Natural killer cell (primary cell): ENCODE results near the gene SEC16A. TPM values are rescaled to one million over a fixed set of nuclear protein-coding genes. Genes with fewer than 3 reads are reported as not detected.

ENCODE experiments used
- ATAC-seq, 3 donors: fragments of 150-1000 bp in 2 of 3; fragments of 200-7000 bp in 1 of 3; cut with Tn5 transposase; 1 replicate in 1 of 3; 2 replicates in 2 of 3; pipeline ENCODE4 v1.10.0; 2021; ENCODE audit warnings: mild to moderate bottlenecking in 2 of 3, moderate library complexity in 2 of 3
- DNase-seq, 2 donors: peaks; one replicate each; pipeline versions ENCODE4 v3.0.0 to v3.0.0-alpha.2; 2013 to 2021; ENCODE audit warnings: mixed read lengths in 1 of 2
- H3K27ac ChIP-seq: one replicate; pipeline ENCODE4 v1.5.1; 2013; ENCODE audit warnings: mild to moderate bottlenecking, low read length
- H3K27me3 ChIP-seq: one replicate; pipeline ENCODE4 v1.6.1; 2013; ENCODE audit warnings: low read length; ENCODE audit not compliant: control insufficient read depth, insufficient read depth
- H3K36me3 ChIP-seq: one replicate; pipeline ENCODE4 v1.6.1; 2013; ENCODE audit warnings: low read length; ENCODE audit not compliant: control insufficient read depth, insufficient read depth
- H3K4me1 ChIP-seq: one replicate; pipeline ENCODE4 v1.6.1; 2013; ENCODE audit warnings: low read length; ENCODE audit not compliant: control insufficient read depth, insufficient read depth
- H3K4me3 ChIP-seq: one replicate; pipeline ENCODE4 v1.5.1; 2013; ENCODE audit warnings: low read length
- H3K9me3 ChIP-seq: one replicate; pipeline ENCODE4 v1.6.1; 2013; ENCODE audit warnings: low read length; ENCODE audit not compliant: control insufficient read depth, insufficient read depth
- H3K27ac Mint-ChIP-seq, 2 donors: one replicate each; pipeline ENCODE4 v1.8.0; 2022; ENCODE audit warnings: mild to moderate bottlenecking in 2 of 2, mixed read lengths in 2 of 2, moderate library complexity in 1 of 2
- H3K27me3 Mint-ChIP-seq, 2 donors: one replicate each; pipeline ENCODE4 v1.8.0; 2022; ENCODE audit warnings: low read depth in 2 of 2, mixed read lengths in 2 of 2
- H3K36me3 Mint-ChIP-seq: one replicate; pipeline ENCODE4 v1.8.0; 2022; ENCODE audit warnings: mixed read lengths
- H3K4me1 Mint-ChIP-seq, 2 donors: one replicate each; pipeline ENCODE4 v1.8.0; 2022; ENCODE audit warnings: mixed read lengths in 2 of 2
- H3K4me3 Mint-ChIP-seq: one replicate; pipeline ENCODE4 v1.8.0; 2022; ENCODE audit warnings: mild to moderate bottlenecking, moderate library complexity, mixed read lengths
- H3K9me3 Mint-ChIP-seq, 2 donors: one replicate each; pipeline ENCODE4 v1.8.0; 2022; ENCODE audit warnings: mixed read lengths in 2 of 2
- CTCF ChIP-seq: fragments of 200-600 bp; IDR thresholded peaks from one replicate; pipeline ENCODE4 v1.8.0; 2022; ENCODE audit warnings: antibody characterized with exemption
- WGBS: methylation state at CpG from one replicate; pipeline ENCODE4 v1.1.7; 2013; ENCODE audit warnings: missing lambda C conversion rate; ENCODE audit not compliant: insufficient coverage; 5-methylcytosine and 5-hydroxymethylcytosine counted together
- intact Hi-C: fragments of 100-400 bp; cut with micrococcal nuclease; formaldehyde crosslinking; loops from one replicate; pipeline ENCODE4 v1.14.2; 2022
- total RNA-seq, 4 donors: library from RNA; stranded (reverse); fragments of 120-200 nt in 1 of 4; gene quantifications; one replicate each; pipeline versions ENCODE4 v1.2.3 to v1.2.4, GENCODE V29; 2013 to 2022

The SEC16A gene
- total RNA-seq, 3 donors from 2014 or later (not counting 1 experiment from before 2014, with no cell fraction given) = 84.3 to 89.0 (median 87.1) TPM

- no peak for DNase-seq
- H3K4me3 ChIP-seq = no peak overlapping the region
- no peaks in the 10 kb centered on the region for H3K27me3 Mint-ChIP-seq
- intact Hi-C loops = no loop called here
- H3K27ac Mint-ChIP-seq = no peak overlapping the region
- peaks cover 60% of the 10 kb centered on the region for H3K36me3 ChIP-seq
- no peaks in the 10 kb centered on the region for H3K9me3 Mint-ChIP-seq
- no peak for TF ChIP-seq CTCF
- H3K4me1 Mint-ChIP-seq = peaks cover 12 to 17% of the 10 kb centered on the region in 2 donors
- H3K27ac ChIP-seq = no peak overlapping the region
- no peaks in the 10 kb centered on the region for H3K36me3 Mint-ChIP-seq
- no peaks in the 10 kb centered on the region for H3K9me3 ChIP-seq
- no peak overlapping the region for H3K4me3 Mint-ChIP-seq
- peaks cover 9% of the 10 kb centered on the region for H3K4me1 ChIP-seq
- no peaks in the 10 kb centered on the region for H3K27me3 ChIP-seq
- WGBS = 97% methylated on average over 25 of the region's 25 CpGs
- no peak for ATAC-seq
These were observed 6.3 kb downstream of the SEC16A start for GRCh38 chr9:136476369-136477150.

- no peak for TF ChIP-seq CTCF
- H3K4me3 ChIP-seq = no peak overlapping the region
- no peak for ATAC-seq
- no peak overlapping the region for H3K27ac ChIP-seq
- H3K27me3 ChIP-seq = no peaks in the 10 kb centered on the region
- intact Hi-C loops = no loop called here
- H3K27ac Mint-ChIP-seq = no peak overlapping the region
- no peaks in the 10 kb centered on the region for H3K27me3 Mint-ChIP-seq
- H3K36me3 ChIP-seq = peaks cover 73% of the 10 kb centered on the region
- H3K9me3 Mint-ChIP-seq = no peaks in the 10 kb centered on the region
- peaks cover 4 to 14% of the 10 kb centered on the region in 2 donors for H3K4me1 Mint-ChIP-seq
- no peak overlapping the region for H3K4me3 Mint-ChIP-seq
- peaks cover 2% of the 10 kb centered on the region for H3K4me1 ChIP-seq
- DNase-seq = no peak
- H3K36me3 Mint-ChIP-seq = no peaks in the 10 kb centered on the region
- no peaks in the 10 kb centered on the region for H3K9me3 ChIP-seq
- WGBS = 96% methylated on average over 34 of the region's 34 CpGs
These were observed 7.6 kb downstream of the SEC16A start for GRCh38 chr9:136474974-136475865.

GRCh38 chr9:136474021-136474640 lies 8.7 kb downstream of the SEC16A start:
- no peaks in the 10 kb centered on the region for H3K4me1 ChIP-seq
- H3K36me3 Mint-ChIP-seq = no peaks in the 10 kb centered on the region
- peaks cover 82% of the 10 kb centered on the region for H3K36me3 ChIP-seq
- H3K27ac ChIP-seq = no peak overlapping the region
- no peaks in the 10 kb centered on the region for H3K27me3 ChIP-seq
- DNase-seq (no peak), ATAC-seq (no peak)
- 96% methylated on average over 27 of the region's 27 CpGs for WGBS
- no peaks in the 10 kb centered on the region for H3K27me3 Mint-ChIP-seq
- peak overlapping the region in 1 of 2 donors; percentile 21 for H3K27ac Mint-ChIP-seq
- H3K4me3 ChIP-seq = no peak overlapping the region
- intact Hi-C loops = no loop called here
- no peak overlapping the region for H3K4me3 Mint-ChIP-seq
- H3K4me1 Mint-ChIP-seq = peaks cover 0 to 11% of the 10 kb centered on the region in 2 donors
- no peaks in the 10 kb centered on the region for H3K9me3 ChIP-seq
- no peaks in the 10 kb centered on the region for H3K9me3 Mint-ChIP-seq
- TF ChIP-seq CTCF = no peak
